Measurements from ENCODE around the gene CD47. TPM values are rescaled to one million over a fixed set of nuclear protein-coding genes. Genes with fewer than 3 reads are reported as not detected.

The CD47 gene
- total RNA-seq, 6 donors from 2014 or later, result 79.6 to 352 (median 229) TPM

- Histone ChIP-seq H3K36me3 (peaks cover 0 to 62% (median 9%) of the 10 kb centered on the region in 4 donors), H3K4me1 (peaks cover 0 to 13% (median 7%) of the 10 kb centered on the region in 4 donors), H3K4me3 (no peak overlapping the region), H3K27me3 (no peaks in the 10 kb centered on the region), H3K9me3 (no peaks in the 10 kb centered on the region), H3K27ac (no peak overlapping the region)
- ATAC-seq (ENCODE audit: low FRiP score in 2 of 2) (no peak), DNase-seq (no peak)
- TF ChIP-seq POLR2AphosphoS5 (IDR thresholded peaks at IDR 0.05) (no peak), CTCF (IDR thresholded peaks at IDR 0.05) (no peak), EP300 (IDR thresholded peaks at IDR 0.05) (no peak), POLR2A (IDR thresholded peaks at IDR 0.05) (no peak)
- 88 to 95% methylated on average over 2 of the region's 2 CpGs for WGBS, 2 donors
These were observed 35.9 kb downstream of the CD47 start for GRCh38 chr3:108054935-108055334.

DNA sequence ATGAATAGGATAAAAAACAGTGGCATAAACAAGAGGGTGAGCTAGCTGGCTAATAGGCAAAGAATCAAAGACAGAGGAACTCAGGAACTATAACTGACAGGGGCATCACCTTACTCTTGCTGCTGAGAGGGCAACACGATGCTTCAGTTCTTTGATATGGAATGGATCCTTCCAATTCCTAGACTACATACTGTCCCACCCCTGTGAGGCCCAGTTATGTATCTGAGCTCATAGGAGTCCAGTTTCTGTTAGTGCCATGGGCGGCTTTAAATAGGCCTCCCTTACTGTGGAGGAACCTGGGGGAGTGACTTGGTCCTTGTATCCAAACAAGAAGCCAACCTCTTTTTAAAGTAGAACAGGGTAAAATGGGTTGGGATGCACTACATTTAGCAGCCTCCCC, 37.3 kb downstream of the CD47 start:
- TF ChIP-seq EP300 (IDR thresholded peaks at IDR 0.05) (no peak), POLR2AphosphoS5 (IDR thresholded peaks at IDR 0.05) (no peak), CTCF (IDR thresholded peaks at IDR 0.05) (no peak), POLR2A (IDR thresholded peaks at IDR 0.05) (no peak)
- H3K27ac ChIP-seq, result peak overlapping the region in 2 of 4 donors; percentile 19 to 37
- no peaks in the 10 kb centered on the region for H3K9me3 ChIP-seq
- no peak for ATAC-seq (ENCODE audit: low FRiP score in 2 of 2)
- 90 to 98% methylated on average over 2 of the region's 2 CpGs for WGBS, 2 donors
- no peaks in the 10 kb centered on the region for H3K27me3 ChIP-seq
- H3K4me3 ChIP-seq, result no peak overlapping the region
- peaks cover 0 to 63% (median 7%) of the 10 kb centered on the region in 4 donors for H3K36me3 ChIP-seq
- H3K4me1 ChIP-seq, result peaks cover 0 to 13% (median 7%) of the 10 kb centered on the region in 4 donors
- no peak for DNase-seq

- DNase-seq (peak in 1 of 2 donors; percentile 80), ATAC-seq (ENCODE audit: low FRiP score in 2 of 2) (peak in 1 of 2 donors; percentile 74)
- no peaks in the 10 kb centered on the region for H3K9me3 ChIP-seq
- H3K4me1 ChIP-seq, result peaks cover 0 to 13% (median 7%) of the 10 kb centered on the region in 4 donors
- H3K4me3 ChIP-seq, result no peak overlapping the region
- WGBS, 2 donors, result 57 to 65% methylated on average over 3 of the region's 3 CpGs
- no peaks in the 10 kb centered on the region for H3K27me3 ChIP-seq
- TF ChIP-seq CTCF (IDR thresholded peaks at IDR 0.05) (no peak), EP300 (IDR thresholded peaks at IDR 0.05) (no peak), POLR2A (IDR thresholded peaks at IDR 0.05) (no peak)
- H3K27ac ChIP-seq, result peak overlapping the region in 2 of 4 donors; percentile 21 to 37
- peaks cover 0 to 59% (median 6%) of the 10 kb centered on the region in 4 donors for H3K36me3 ChIP-seq
These were observed 37.8 kb downstream of the CD47 start for GRCh38 chr3:108053067-108053466.

DNA sequence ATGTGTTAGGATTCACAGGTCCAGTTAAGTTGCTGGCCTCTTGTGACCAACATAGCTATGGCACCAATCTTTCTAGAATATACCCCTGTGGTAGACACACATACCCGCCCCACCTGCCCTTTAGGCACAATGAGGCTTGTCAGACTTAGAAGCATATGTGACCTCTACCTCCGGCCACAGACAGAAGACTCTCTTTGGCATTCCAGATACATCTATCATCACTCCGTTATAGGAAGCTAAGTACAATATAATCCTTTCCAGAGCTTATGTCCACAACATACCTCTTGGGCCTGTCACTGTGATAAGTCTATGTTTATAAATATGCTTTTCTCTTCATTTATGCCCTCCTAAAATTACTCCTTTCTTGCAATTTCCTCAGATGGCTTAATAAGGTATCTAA, 39.8 kb downstream of the CD47 start:
- DNase-seq (no peak), ATAC-seq (ENCODE audit: low FRiP score in 2 of 2) (no peak)
- WGBS, 2 donors, result 96 to 97% methylated on average over 3 of the region's 3 CpGs
- TF ChIP-seq EP300 (IDR thresholded peaks at IDR 0.05) (no peak), POLR2A (IDR thresholded peaks at IDR 0.05) (no peak), POLR2AphosphoS5 (IDR thresholded peaks at IDR 0.05) (no peak), CTCF (IDR thresholded peaks at IDR 0.05) (no peak)
- Histone ChIP-seq H3K4me1 (peaks cover 0 to 13% (median 7%) of the 10 kb centered on the region in 4 donors), H3K4me3 (no peak overlapping the region), H3K36me3 (peaks cover 0 to 55% (median 10%) of the 10 kb centered on the region in 4 donors), H3K9me3 (no peaks in the 10 kb centered on the region), H3K27ac (no peak overlapping the region), H3K27me3 (no peaks in the 10 kb centered on the region)

- 88 to 90% methylated on average over 1 of the region's 1 CpG for WGBS, 2 donors
- peaks cover 0 to 4% (median under 1%) of the 10 kb centered on the region in 4 donors for H3K4me1 ChIP-seq
- no peaks in the 10 kb centered on the region for H3K27me3 ChIP-seq
- DNase-seq (no peak), ATAC-seq (ENCODE audit: low FRiP score in 2 of 2) (no peak)
- no peak overlapping the region for H3K27ac ChIP-seq
- no peak overlapping the region for H3K4me3 ChIP-seq
- TF ChIP-seq CTCF (IDR thresholded peaks at IDR 0.05) (no peak), EP300 (IDR thresholded peaks at IDR 0.05) (no peak), POLR2A (IDR thresholded peaks at IDR 0.05) (no peak), POLR2AphosphoS5 (IDR thresholded peaks at IDR 0.05) (no peak)
- H3K36me3 ChIP-seq, result peaks cover 0 to 61% (median 8%) of the 10 kb centered on the region in 4 donors
- no peaks in the 10 kb centered on the region for H3K9me3 ChIP-seq
These were observed 42.8 kb downstream of the CD47 start for GRCh38 chr3:108047987-108048386.
